Measurements from ENCODE around the gene JADE2.
"Not testable (repeated sequence)": the region's sequence is repeated elsewhere in the genome, so short reads cannot be mapped to it uniquely, and the experiment has no call there.

JADE2 gene

GRCh38 chr5:134508521-134509195 is 16.8 kb upstream of the JADE2 start:
- no peak for DNase-seq

- no peak for DNase-seq
These were observed 16.0 kb upstream of the JADE2 start for GRCh38 chr5:134509308-134510040.

- DNase-seq, result peak; percentile 78
These were observed 14.3 kb upstream of the JADE2 start for GRCh38 chr5:134510970-134511795.

DNA sequence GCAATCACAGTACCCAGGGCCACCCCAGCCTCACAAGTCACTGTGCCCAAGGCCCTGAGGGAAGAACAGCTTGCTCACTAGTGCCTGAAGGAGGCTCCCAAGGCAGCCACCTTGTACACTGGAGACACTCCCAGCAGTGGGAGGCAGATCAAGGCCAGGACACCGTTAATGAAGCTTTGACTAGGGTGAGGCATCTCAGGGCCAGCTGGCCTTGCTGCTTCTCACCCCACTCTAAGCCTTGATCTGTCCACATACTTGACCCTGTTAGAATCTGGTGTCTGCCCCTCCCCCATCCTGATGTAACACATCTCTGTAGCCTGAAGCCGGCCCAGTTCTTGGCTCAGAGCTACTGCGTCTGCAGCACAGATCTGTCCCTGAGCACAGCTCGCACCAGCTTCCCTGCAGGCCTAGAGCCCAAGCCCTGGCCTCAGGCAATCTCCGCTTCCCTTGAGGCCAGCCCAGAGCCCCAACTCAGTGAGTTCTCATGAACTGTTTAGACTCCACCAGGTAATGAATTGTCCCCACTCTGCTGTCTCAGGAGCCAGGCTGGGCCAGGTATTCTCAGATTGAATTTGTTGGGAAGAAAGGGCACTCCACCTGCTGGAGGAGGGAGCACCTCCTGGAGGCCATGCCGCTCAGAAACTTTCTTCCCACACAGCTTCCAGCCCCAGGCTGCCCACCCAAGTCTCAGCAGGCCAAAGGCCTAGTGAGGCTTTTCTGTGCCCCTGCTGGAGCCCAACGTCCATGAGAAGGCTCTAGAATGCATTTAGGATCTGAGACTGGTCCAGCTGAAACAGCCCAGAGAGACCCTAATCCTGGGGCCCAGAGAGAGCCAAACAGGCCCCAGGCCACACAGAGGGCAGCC is 13.4 kb upstream of the JADE2 start:
- no peak for DNase-seq

- no peak for DNase-seq
These were observed 12.8 kb upstream of the JADE2 start for GRCh38 chr5:134512661-134512999.

- no peak for DNase-seq
These were observed 9.7 kb upstream of the JADE2 start for GRCh38 chr5:134515801-134516200.

DNA sequence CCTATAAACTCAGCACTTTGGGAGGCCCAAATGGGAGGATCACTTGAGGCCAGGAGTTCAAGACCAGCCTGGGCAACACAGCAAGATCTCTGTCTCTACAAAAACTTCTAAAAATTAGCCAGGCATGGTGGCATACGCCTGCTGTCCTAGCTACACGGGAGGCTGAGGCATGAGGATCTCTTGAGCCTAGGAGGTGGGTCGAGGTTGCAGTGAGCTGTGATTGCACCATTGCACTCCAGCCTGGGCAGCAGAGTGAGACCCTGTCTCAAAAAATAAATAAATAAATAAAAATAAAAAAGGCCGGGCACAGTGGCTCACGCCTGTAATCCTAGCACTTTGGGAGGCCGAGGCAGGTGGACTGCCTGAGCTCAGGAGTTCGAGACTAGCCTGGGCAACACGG is 8.5 kb upstream of the JADE2 start:
- DNase-seq, result not testable (repeated sequence)

DNA sequence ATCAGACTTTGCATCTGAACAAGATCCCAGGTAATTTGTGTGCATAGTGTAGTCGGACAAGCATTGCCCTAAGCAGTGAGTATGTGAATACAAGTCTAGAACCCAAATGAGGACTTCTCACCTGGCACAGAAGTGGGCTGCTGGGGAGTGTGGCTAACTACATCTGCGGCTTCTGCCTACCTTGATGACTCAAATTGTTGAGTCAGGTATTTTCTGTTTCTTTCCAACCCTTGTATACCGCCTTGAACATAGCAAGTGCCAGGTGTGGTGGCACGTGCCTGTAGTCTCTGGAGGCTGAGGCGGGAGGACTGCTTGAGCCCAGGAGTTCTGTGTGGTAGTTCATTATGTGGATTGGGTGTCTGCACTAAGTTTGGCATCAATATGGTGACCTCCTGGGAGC is 7.9 kb upstream of the JADE2 start:
- DNase-seq, result no peak

DNA sequence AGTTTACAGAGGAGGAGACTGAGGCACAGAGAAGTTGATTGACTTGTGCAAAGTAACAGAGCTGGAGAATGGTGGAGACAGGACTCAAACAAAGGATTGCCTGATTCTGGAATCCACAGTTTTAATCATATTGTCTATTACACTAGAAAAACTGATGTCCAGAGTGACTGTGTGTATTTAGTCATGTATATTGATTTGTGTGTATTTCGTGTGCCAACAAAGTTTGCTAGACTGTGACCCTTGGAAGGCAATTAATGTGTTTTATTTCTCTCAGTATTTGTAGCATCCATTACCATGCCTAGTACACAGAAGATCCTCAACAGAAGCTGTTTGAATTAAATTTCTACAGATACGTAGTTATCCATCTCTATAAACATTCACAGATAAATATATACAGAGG is 5.5 kb upstream of the JADE2 start:
- DNase-seq, result no peak

- DNase-seq, result no peak
These were observed 3.6 kb upstream of the JADE2 start for GRCh38 chr5:134521841-134522240.

GRCh38 chr5:134523543-134524271 is 1.8 kb upstream of the JADE2 start:
- no peak for DNase-seq

GRCh38 chr5:134524272-134524825 is 1.1 kb upstream of the JADE2 start:
- peak; percentile 87 for DNase-seq

GRCh38 chr5:134525683-134526482 is 413 bp downstream of the JADE2 start:
- DNase-seq, result peak; percentile 84

DNA sequence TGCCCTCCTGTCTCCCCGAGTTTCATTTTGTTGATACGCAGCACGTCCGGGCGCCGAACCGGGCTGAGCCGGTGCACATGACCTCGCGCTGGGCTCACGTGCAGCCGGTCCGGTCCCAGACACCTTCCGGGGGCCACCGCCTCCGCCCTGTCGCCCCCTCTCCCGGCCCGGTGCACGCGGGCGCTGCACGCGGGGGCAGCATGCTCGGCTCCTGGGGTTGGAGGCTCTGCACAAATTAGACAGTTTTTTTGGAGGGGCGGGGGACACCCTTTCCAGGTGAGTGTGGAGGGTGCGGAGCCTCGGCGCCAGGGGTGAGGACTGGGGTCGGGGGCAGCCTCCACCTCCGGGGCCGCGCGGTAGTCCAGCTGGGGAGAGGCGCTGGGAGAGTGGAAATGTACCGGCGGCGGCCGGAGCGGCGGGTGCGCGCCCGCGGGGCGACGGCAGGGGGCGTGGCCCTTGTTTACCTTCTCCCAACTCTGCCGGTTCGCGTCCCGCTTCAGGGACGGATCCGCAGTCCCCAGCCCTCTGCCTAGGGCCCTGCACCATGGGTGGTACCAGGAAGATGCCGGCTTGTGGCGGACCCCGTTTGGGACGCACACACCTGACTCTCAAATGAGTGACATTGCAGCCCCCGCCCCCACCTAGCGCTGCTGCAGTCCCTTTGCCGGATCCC is 1.1 kb downstream of the JADE2 start:
- no peak for DNase-seq

DNA sequence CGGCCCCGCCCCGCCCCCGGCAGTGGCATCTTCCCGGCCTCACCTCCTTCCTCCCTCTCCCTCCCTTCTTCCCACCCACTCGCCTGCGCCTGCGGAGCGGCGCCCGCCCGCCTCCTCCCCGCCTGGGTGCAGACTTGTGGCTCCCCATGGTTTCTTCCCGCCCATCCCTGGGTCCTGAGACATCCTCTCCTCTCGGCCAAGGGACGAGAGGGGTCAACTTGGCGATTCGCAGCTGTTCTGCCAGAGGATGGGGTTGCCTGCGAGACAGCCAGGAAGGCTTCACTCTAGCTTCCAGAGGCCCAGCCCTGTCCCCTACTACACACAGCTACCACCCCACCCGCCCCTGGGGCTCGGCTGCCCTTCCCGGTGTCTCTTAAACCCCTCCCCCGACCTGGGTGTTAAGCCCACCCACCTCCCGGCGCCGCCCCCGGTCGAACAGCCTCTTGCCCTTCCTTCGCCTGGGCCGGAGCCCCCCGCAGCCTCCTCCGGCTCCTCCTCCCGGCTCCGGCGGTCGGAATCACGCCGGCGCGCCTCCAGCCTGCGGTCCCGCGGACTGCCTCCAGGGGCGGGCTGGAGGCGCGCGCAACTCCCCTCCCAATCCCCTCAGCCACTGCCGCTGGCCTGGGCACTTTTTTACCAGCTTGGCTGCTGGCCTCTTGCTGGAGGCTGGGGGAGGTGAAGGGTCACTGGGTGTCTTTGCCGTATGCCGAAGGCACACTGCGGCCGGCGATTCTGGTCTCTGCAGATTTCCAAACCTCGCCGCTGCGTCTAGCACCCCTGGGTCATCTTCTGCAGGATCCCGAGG is 1.9 kb downstream of the JADE2 start:
- DNase-seq, result peak; percentile 93

DNA sequence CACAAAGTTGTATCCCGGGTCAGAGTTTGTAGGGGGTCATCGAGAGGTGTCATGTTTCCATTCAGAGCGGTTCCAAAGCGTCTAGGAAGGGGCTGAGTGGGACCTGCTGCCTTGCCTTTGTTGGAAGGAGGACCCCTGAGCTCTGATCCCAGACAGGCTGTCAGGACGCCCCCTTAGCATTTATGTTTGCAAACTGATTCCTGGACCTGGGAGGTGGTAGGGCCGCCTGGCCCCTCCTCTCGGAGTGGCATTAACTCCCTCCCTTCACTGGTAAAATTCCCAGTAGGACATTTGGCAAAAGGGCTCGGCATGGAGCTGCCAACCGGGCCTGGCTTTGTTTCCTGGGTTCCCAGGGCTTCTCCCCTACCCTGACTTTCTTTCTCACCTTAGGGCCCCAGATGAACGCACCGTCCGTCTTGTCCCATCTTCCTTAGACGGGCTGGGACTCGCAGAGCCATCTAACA is 2.5 kb downstream of the JADE2 start:
- DNase-seq, result no peak

DNA sequence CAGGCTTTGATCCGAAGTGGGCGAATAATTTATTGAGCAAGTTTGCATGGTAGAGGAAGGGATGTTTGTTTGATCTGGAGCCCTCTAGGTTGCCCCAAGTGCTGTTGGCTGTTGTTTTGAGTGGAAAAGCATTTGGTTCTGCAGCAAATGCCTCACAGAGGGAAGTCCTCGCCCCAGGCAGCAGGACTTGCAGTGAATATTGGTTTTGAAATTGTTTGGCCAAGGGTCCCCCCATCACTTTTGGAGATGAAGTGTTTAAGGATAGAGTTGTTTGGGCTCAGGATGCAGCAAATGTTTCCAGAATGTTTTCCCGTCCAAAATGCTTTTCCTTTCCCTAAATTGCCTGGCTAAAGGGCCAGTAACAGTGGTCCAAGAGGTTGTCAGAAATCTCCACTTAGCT is 3.1 kb downstream of the JADE2 start:
- DNase-seq, result no peak

DNA sequence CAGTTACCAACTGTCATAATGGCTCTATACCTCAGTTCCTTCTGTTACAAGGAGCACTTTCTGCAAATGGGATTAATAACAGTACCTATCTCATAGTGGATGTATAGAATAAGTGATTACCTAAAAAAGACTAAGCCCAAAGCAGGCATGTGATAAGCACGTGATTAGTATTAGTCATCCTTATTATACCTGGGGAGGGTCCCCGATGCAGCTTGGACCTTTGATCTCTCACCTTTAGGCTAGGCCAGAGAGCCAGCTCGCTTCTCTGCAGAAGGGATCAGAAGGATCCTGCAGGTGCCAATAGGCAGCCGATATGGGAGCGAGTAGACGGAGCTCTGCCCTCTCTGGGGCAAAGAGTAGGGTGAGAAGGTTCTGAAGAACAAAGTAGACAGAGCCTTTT is 4.0 kb downstream of the JADE2 start:
- no peak for DNase-seq

GRCh38 chr5:134530301-134531077 is 5.0 kb downstream of the JADE2 start:
- DNase-seq, result no peak

All from activated CD8-positive, alpha-beta memory T cell treated with anti-CD3 and anti-CD28 coated beads for 24 hours (primary cell).